Epithelial cell of esophagus (primary cell): ENCODE measurements around the gene GPX3.

Experiments
- DNase-seq: peaks from one replicate; pipeline ENCODE4 v3.0.0; 2010; ENCODE audit warnings: low read depth
- H3K4me3 ChIP-seq: 2 replicates; pipeline ENCODE4 v1.5.1; 2011; ENCODE audit warnings: mild to moderate bottlenecking, low read length, control low read depth
- CTCF ChIP-seq: IDR thresholded peaks from 2 replicates; pipeline ENCODE4 v1.5.1; 2011; ENCODE audit warnings: low read depth, mild to moderate bottlenecking, low read length, control low read depth, inconsistent platforms; ENCODE audit not compliant: insufficient read depth; ENCODE audit errors: missing control alignments

The GPX3 gene

GRCh38 chr5:151019331-151019730, 1.1 kb upstream of the GPX3 start:
- no peak for DNase-seq
- no peak for TF ChIP-seq CTCF
- no peak overlapping the region for H3K4me3 ChIP-seq

- TF ChIP-seq CTCF: no peak
- H3K4me3 ChIP-seq: no peak overlapping the region
- DNase-seq: no peak
These were observed 1.4 kb downstream of the GPX3 start for GRCh38 chr5:151021746-151022145.

- H3K4me3 ChIP-seq: no peak overlapping the region
- peak; percentile 95 for DNase-seq
- TF ChIP-seq CTCF: no peak
These were observed 2.2 kb downstream of the GPX3 start for GRCh38 chr5:151022511-151023018.

- H3K4me3 ChIP-seq: no peak overlapping the region
- DNase-seq: peak; percentile 28
- no peak for TF ChIP-seq CTCF
These were observed 2.7 kb downstream of the GPX3 start for GRCh38 chr5:151023047-151023615.

GRCh38 chr5:151023651-151024050, 3.3 kb downstream of the GPX3 start:
- no peak for TF ChIP-seq CTCF
- peak; percentile 85 for DNase-seq
- H3K4me3 ChIP-seq: no peak overlapping the region

- H3K4me3 ChIP-seq: no peak overlapping the region
- no peak for TF ChIP-seq CTCF
- DNase-seq: peak; percentile 45
These were observed 4.3 kb downstream of the GPX3 start for GRCh38 chr5:151024440-151025249.
